Spleen (tissue), 7 donors: Measurements from ENCODE around the gene MARCHF4.

ENCODE experiments used
- CTCF ChIP-seq, 11 experiments: fragments of 200-600 bp in 7 of 11; fragments of 450-650 bp in 4 of 11; sonication (generic) in 4 of 11; IDR thresholded peaks in 8 of 11; conservative IDR thresholded peaks in 3 of 11; 1 replicate in 7 of 11; 2 replicates in 4 of 11; pipeline versions ENCODE4 v1.4.0 to v1.8.0; 2016 to 2021; ENCODE audit warnings: antibody characterized with exemption in 11 of 11, inconsistent platforms in 4 of 11, mild to moderate bottlenecking in 1 of 11
- POLR2A ChIP-seq, 3 donors: fragments of 450-650 bp; IDR thresholded peaks; one replicate each; pipeline ENCODE4 v1.5.1; 2017; ENCODE audit warnings: antibody characterized with exemption in 3 of 3, mild to moderate bottlenecking in 1 of 3
- POLR2AphosphoS5 ChIP-seq, 3 donors: sonication (generic); formaldehyde crosslinking; IDR thresholded peaks; one replicate each; pipeline ENCODE4 v1.5.1; 2017; ENCODE audit warnings: antibody characterized with exemption in 3 of 3
- donor health status: DM: no; HTN: no; CAD: no; lungs with moderate emphysema.
- donor health status: DM: no; HTN: no; CAD: no.
- donor health status: DM: no; HTN: no; CAD: no.

- no peak for TF ChIP-seq CTCF (IDR thresholded peaks at IDR 0.05 in 8 of 11, conservative IDR thresholded peaks at IDR 0.05 in 3 of 11)
- TF ChIP-seq POLR2AphosphoS5 (IDR thresholded peaks at IDR 0.05): no peak
- no peak for TF ChIP-seq POLR2A (IDR thresholded peaks at IDR 0.05)
Measured at GRCh38 chr2:216341121-216341520, 31.2 kb downstream of the MARCHF4 start.
